NCI-H1048 (cell line): ENCODE results near the gene ANKRD44.

Experiments
- DNase-seq: peaks from one replicate; lab custom pipeline; 2025; lab: John Stamatoyannopoulos, UW

Gene ANKRD44

GRCh38 chr2:197144183-197144582 lies 166.4 kb downstream of the ANKRD44 start:
- DNase-seq = no peak

- DNase-seq = no peak
Measured at GRCh38 chr2:197141702-197142473, 168.7 kb downstream of the ANKRD44 start.

- no peak for DNase-seq
Measured at GRCh38 chr2:197140045-197140444, 170.5 kb downstream of the ANKRD44 start.

GRCh38 chr2:197138506-197138905 lies 172.1 kb downstream of the ANKRD44 start:
- DNase-seq = no peak

GRCh38 chr2:197137826-197138477 lies 172.6 kb downstream of the ANKRD44 start:
- no peak for DNase-seq

GRCh38 chr2:197137231-197137630 lies 173.3 kb downstream of the ANKRD44 start:
- DNase-seq = no peak

GRCh38 chr2:197136452-197136851 lies 174.1 kb downstream of the ANKRD44 start:
- DNase-seq = no peak

- DNase-seq = no peak
Measured at GRCh38 chr2:197135806-197136205, 174.8 kb downstream of the ANKRD44 start.

- no peak for DNase-seq
Measured at GRCh38 chr2:197134206-197134605, 176.4 kb downstream of the ANKRD44 start.

GRCh38 chr2:197131558-197131855 lies 179.1 kb downstream of the ANKRD44 start:
- DNase-seq = no peak

GRCh38 chr2:197130318-197130717 lies 180.3 kb downstream of the ANKRD44 start:
- no peak for DNase-seq

GRCh38 chr2:197128897-197129296 lies 181.7 kb downstream of the ANKRD44 start:
- no peak for DNase-seq

- no peak for DNase-seq
Measured at GRCh38 chr2:197128126-197128525, 182.5 kb downstream of the ANKRD44 start.

- DNase-seq = no peak
Measured at GRCh38 chr2:197126630-197127352, 183.8 kb downstream of the ANKRD44 start.

- no peak for DNase-seq
Measured at GRCh38 chr2:197124639-197125390, 185.8 kb downstream of the ANKRD44 start.

GRCh38 chr2:197122821-197123220 lies 187.8 kb downstream of the ANKRD44 start:
- no peak for DNase-seq

- DNase-seq = no peak
Measured at GRCh38 chr2:197121756-197122385, 188.7 kb downstream of the ANKRD44 start.

GRCh38 chr2:197121255-197121654 lies 189.3 kb downstream of the ANKRD44 start:
- DNase-seq = no peak

- no peak for DNase-seq
Measured at GRCh38 chr2:197116306-197116879, 194.2 kb downstream of the ANKRD44 start.

- DNase-seq = no peak
Measured at GRCh38 chr2:197115325-197115724, 195.3 kb downstream of the ANKRD44 start.

- DNase-seq = no peak
Measured at GRCh38 chr2:197113275-197113711, 197.3 kb downstream of the ANKRD44 start.
